Fibroblast of pulmonary artery (primary cell): ENCODE results near the gene CCDC126.

Experiments used
- DNase-seq: peaks from one replicate; pipeline ENCODE4 v3.0.0-alpha.2; 2010; ENCODE audit warnings: low read depth
- H3K4me3 ChIP-seq: replicated peaks from 2 replicates; pipeline ENCODE4 v1.5.1; 2011; ENCODE audit warnings: low read depth, mild to moderate bottlenecking, control low read depth, low read length, moderate library complexity
- CTCF ChIP-seq: IDR thresholded peaks from 2 replicates; pipeline ENCODE4 v1.5.1; 2011; ENCODE audit warnings: mild to moderate bottlenecking, control low read depth, low read length, inconsistent platforms; ENCODE audit errors: missing control alignments

The CCDC126 gene

GRCh38 chr7:23658831-23659427 is 61.7 kb downstream of the CCDC126 start:
- no peak for TF ChIP-seq CTCF
- no peak overlapping the region for H3K4me3 ChIP-seq
- no peak for DNase-seq

GRCh38 chr7:23661385-23661784 is 64.2 kb downstream of the CCDC126 start:
- no peak overlapping the region for H3K4me3 ChIP-seq
- DNase-seq: no peak
- no peak for TF ChIP-seq CTCF

GRCh38 chr7:23662124-23662983 is 65.2 kb downstream of the CCDC126 start:
- DNase-seq: peak; percentile 16
- TF ChIP-seq CTCF: no peak
- H3K4me3 ChIP-seq: no peak overlapping the region

- DNase-seq: no peak
- no peak for TF ChIP-seq CTCF
- H3K4me3 ChIP-seq: no peak overlapping the region
Observed at GRCh38 chr7:23662984-23663313, 65.8 kb downstream of the CCDC126 start.

- no peak overlapping the region for H3K4me3 ChIP-seq
- TF ChIP-seq CTCF: no peak
- DNase-seq: no peak
Observed at GRCh38 chr7:23664122-23664521, 66.9 kb downstream of the CCDC126 start.

GRCh38 chr7:23672033-23672432 is 74.9 kb downstream of the CCDC126 start:
- DNase-seq: no peak
- no peak overlapping the region for H3K4me3 ChIP-seq
- no peak for TF ChIP-seq CTCF

- peak within 1 kb of the TSS; percentile 61 for H3K4me3 ChIP-seq
- peak; percentile 72 for DNase-seq
- TF ChIP-seq CTCF: peak; percentile 50
Observed at GRCh38 chr7:23679898-23680413, 82.8 kb downstream of the CCDC126 start, which contains the start of gene FAM221A. Gene FAM221A, plus strand, starts transcription at chr7:23680199. Its CDS starts 20 bp downstream, at chr7:23680219.
